Nephron (organoid): ENCODE measurements around the gene KRT72.

Experiments used
- H3K27ac Mint-ChIP-seq, 3 experiments: 2 replicates each; pipeline ENCODE4 v1.8.0; 2020; ENCODE audit warnings: mixed read lengths in 3 of 3, mild to moderate bottlenecking in 2 of 3, moderate library complexity in 1 of 3
- H3K27me3 Mint-ChIP-seq: 2 replicates; pipeline ENCODE4 v1.8.0; 2021; ENCODE audit warnings: low read depth, mild to moderate bottlenecking, moderate library complexity, mixed read lengths
- H3K36me3 Mint-ChIP-seq: 2 replicates; pipeline ENCODE4 v1.8.0; 2020; ENCODE audit warnings: low read depth, mixed read lengths
- H3K4me1 Mint-ChIP-seq: 2 replicates; pipeline ENCODE4 v1.8.0; 2020; ENCODE audit warnings: mixed read lengths
- H3K4me3 Mint-ChIP-seq, 3 experiments: 2 replicates each; pipeline ENCODE4 v1.8.0; 2020; ENCODE audit warnings: mild to moderate bottlenecking in 3 of 3, mixed read lengths in 3 of 3, moderate library complexity in 2 of 3
- H3K9me3 Mint-ChIP-seq: 2 replicates; pipeline ENCODE4 v1.8.0; 2020; ENCODE audit warnings: mixed read lengths
- CTCF ChIP-seq, 3 experiments: fragments of 200-600 bp; sonication (generic); IDR thresholded peaks; one replicate each; pipeline ENCODE4 v1.5.0; 2021; ENCODE audit warnings: antibody characterized with exemption in 3 of 3; ENCODE audit not compliant: unreplicated experiment in 3 of 3

Gene KRT72

DNA sequence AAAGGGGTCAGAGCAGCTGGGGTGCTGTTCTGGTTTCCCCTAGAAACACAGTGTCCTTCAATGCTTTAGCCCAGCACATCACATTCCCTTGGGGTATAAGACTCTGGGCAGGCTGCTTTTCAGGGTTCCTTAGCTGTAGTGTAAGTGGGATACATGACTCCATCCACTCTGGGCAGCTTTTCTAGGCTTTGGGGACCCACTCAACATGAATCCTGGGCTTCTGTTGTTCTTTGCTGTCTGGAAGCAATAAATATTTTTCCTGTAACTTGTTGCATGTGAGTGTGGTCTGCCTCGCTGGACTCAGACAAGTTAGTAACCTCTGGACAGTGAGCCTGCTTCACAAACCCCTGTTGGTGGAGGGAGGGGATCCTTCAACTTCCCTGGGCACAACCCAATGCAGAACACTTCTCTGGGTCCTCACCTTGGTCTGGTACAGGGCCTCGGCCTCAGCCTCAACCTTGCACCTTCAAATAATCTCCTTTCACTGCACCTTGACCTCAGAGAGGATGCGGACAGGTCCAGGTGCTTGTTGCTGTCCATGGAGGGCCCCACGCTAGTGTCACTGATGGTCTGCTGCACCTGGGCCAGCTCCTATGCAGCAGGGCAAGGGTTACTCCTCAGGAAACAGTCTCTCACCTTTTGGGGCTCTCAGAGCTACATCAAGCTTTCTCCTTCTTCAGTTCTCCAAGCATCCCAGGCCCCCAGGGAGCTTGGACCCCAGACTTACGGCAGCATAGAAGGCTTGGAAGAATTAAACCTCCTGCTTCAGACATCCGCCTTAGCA is 30.6 kb upstream of the KRT72 start:
- no peaks in the 10 kb centered on the region for H3K9me3 Mint-ChIP-seq
- H3K27ac Mint-ChIP-seq, result no peak overlapping the region
- H3K36me3 Mint-ChIP-seq, result no peaks in the 10 kb centered on the region
- H3K4me3 Mint-ChIP-seq, result no peak overlapping the region
- TF ChIP-seq CTCF (IDR thresholded peaks at IDR 0.05; ENCODE audit: unreplicated experiment in 3 of 3), result no peak
- no peaks in the 10 kb centered on the region for H3K4me1 Mint-ChIP-seq
- peaks cover 20% of the 10 kb centered on the region for H3K27me3 Mint-ChIP-seq

DNA sequence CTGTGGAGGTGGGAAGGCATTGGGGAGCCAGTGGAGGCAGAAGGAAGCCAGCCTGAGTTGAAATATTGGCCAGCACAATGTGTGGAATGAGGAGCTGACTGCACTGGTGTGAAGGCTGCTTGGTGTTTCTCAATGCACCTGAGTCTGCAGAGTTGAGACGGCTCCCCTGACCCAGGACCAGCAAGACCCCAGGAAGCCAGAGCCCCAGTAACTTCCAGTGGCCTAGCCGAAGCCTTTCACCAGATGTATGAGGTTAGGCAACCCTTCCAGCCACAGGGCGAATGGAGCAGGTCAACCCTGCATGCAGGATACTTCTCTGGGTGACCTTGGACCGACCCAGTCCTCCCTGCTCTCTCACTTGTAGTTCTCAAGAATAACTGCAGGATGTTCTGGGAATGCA is 30.0 kb upstream of the KRT72 start:
- Mint-ChIP-seq H3K27ac (no peak overlapping the region), H3K4me1 (no peaks in the 10 kb centered on the region), H3K27me3 (peaks cover 24% of the 10 kb centered on the region), H3K4me3 (no peak overlapping the region), H3K36me3 (no peaks in the 10 kb centered on the region), H3K9me3 (no peaks in the 10 kb centered on the region)
- TF ChIP-seq CTCF (IDR thresholded peaks at IDR 0.05; ENCODE audit: unreplicated experiment in 3 of 3), result no peak

- Mint-ChIP-seq H3K27ac (no peak overlapping the region), H3K9me3 (no peaks in the 10 kb centered on the region), H3K36me3 (no peaks in the 10 kb centered on the region), H3K27me3 (peaks cover 24% of the 10 kb centered on the region), H3K4me1 (no peaks in the 10 kb centered on the region), H3K4me3 (no peak overlapping the region)
- TF ChIP-seq CTCF (IDR thresholded peaks at IDR 0.05; ENCODE audit: unreplicated experiment in 3 of 3), result no peak
Observed at GRCh38 chr12:52630599-52631200, 29.4 kb upstream of the KRT72 start.

- TF ChIP-seq CTCF (IDR thresholded peaks at IDR 0.05; ENCODE audit: unreplicated experiment in 3 of 3), result no peak
- H3K4me1 Mint-ChIP-seq, result no peaks in the 10 kb centered on the region
- H3K36me3 Mint-ChIP-seq, result no peaks in the 10 kb centered on the region
- H3K27ac Mint-ChIP-seq, result no peak overlapping the region
- peaks cover 24% of the 10 kb centered on the region for H3K27me3 Mint-ChIP-seq
- H3K4me3 Mint-ChIP-seq, result no peak overlapping the region
- H3K9me3 Mint-ChIP-seq, result no peaks in the 10 kb centered on the region
Observed at GRCh38 chr12:52630008-52630500, 28.8 kb upstream of the KRT72 start.

- H3K27me3 Mint-ChIP-seq, result peaks cover 24% of the 10 kb centered on the region
- H3K36me3 Mint-ChIP-seq, result no peaks in the 10 kb centered on the region
- H3K27ac Mint-ChIP-seq, result no peak overlapping the region
- H3K4me3 Mint-ChIP-seq, result no peak overlapping the region
- no peaks in the 10 kb centered on the region for H3K9me3 Mint-ChIP-seq
- TF ChIP-seq CTCF (IDR thresholded peaks at IDR 0.05; ENCODE audit: unreplicated experiment in 3 of 3), result no peak
- H3K4me1 Mint-ChIP-seq, result no peaks in the 10 kb centered on the region
Observed at GRCh38 chr12:52629281-52630007, 28.2 kb upstream of the KRT72 start.
